HG02798 (cell line): ENCODE measurements around the gene MBP.

Experiments
- ATAC-seq: cut with Tn5 transposase; IDR thresholded peaks from one replicate; pipeline ENCODE4 v1.9.1; 2021; ENCODE audit warnings: mild to moderate bottlenecking; ENCODE audit not compliant: unreplicated experiment, poor library complexity

MBP gene

GRCh38 chr18:77088963-77089722, 43.4 kb downstream of the MBP start:
- no peak for ATAC-seq

- no peak for ATAC-seq
These were observed 45.0 kb downstream of the MBP start for GRCh38 chr18:77087393-77088141.

- no peak for ATAC-seq
These were observed 45.8 kb downstream of the MBP start for GRCh38 chr18:77086656-77087392.

- no peak for ATAC-seq
These were observed 46.5 kb downstream of the MBP start for GRCh38 chr18:77086034-77086433.

GRCh38 chr18:77084688-77085035, 47.9 kb downstream of the MBP start:
- no peak for ATAC-seq

GRCh38 chr18:77082316-77082955, 50.1 kb downstream of the MBP start:
- ATAC-seq, result no peak

- ATAC-seq, result no peak
These were observed 51.2 kb downstream of the MBP start for GRCh38 chr18:77081390-77081778.

GRCh38 chr18:77079954-77080682, 52.5 kb downstream of the MBP start:
- ATAC-seq, result peak; percentile 92

- ATAC-seq, result no peak
These were observed 53.5 kb downstream of the MBP start for GRCh38 chr18:77079088-77079487.

GRCh38 chr18:77078690-77079070, 53.9 kb downstream of the MBP start:
- ATAC-seq, result no peak

GRCh38 chr18:77077941-77078689, 54.5 kb downstream of the MBP start:
- ATAC-seq, result no peak

GRCh38 chr18:77077401-77077800, 55.2 kb downstream of the MBP start:
- ATAC-seq, result no peak

GRCh38 chr18:77076111-77076510, 56.5 kb downstream of the MBP start:
- ATAC-seq, result no peak

- no peak for ATAC-seq
These were observed 58.2 kb downstream of the MBP start for GRCh38 chr18:77074431-77074830.

GRCh38 chr18:77073336-77074093, 59.1 kb downstream of the MBP start:
- ATAC-seq, result no peak

- ATAC-seq, result no peak
These were observed 60.0 kb downstream of the MBP start for GRCh38 chr18:77072566-77072965.

GRCh38 chr18:77071711-77072292, 60.8 kb downstream of the MBP start:
- no peak for ATAC-seq

GRCh38 chr18:77071061-77071460, 61.5 kb downstream of the MBP start:
- ATAC-seq, result no peak
